K562 (cell line): ENCODE results near the gene CRB2. TPM values are rescaled to one million over a fixed set of nuclear protein-coding genes. Genes with fewer than 3 reads are reported as not detected.

Experiments used
- ATAC-seq: fragments of 200-7000 bp; cut with Tn5 transposase; 3 replicates; pipeline ENCODE4 v1.9.1; 2020; ENCODE audit warnings: moderate library complexity
- BruUV-seq: library from RNA; stranded (reverse); fragments of 400-500 nt; replicated peaks from 2 replicates; lab custom pipeline; 2021; lab: Mats Ljungman, UMichigan
- CTCF ChIA-PET: fragments of 300-600 bp; formaldehyde crosslinking; extraction: SDS; loops from one replicate; lab custom pipeline; 2021; ENCODE audit warnings: low intra/inter-chr PET ratio; lab: Yijun Ruan, JAX
- POLR2A ChIA-PET: fragments of 300-600, 350-650 bp; sonication (Branson Sonifier 250); formaldehyde crosslinking; extraction: SDS; loops from one replicate; lab custom pipeline; 2021; ENCODE audit warnings: antibody characterized with exemption, inconsistent platforms; lab: Yijun Ruan, JAX
- DNase-seq, 4 experiments: peaks; one replicate each; pipeline versions ENCODE4 v3.0.0 to v3.0.0-alpha.2; 2011 to 2018; ENCODE audit warnings: low spot score in 3 of 4, mixed read lengths in 3 of 4; ENCODE audit errors: extremely low read depth in 1 of 4
- FAIRE-seq: peaks from 2 replicates; lab custom pipeline; 2011; peaks lifted over from hg19 to GRCh38; lab: Jason Lieb, UNC
- H2AFZ ChIP-seq: 2 replicates; pipeline ENCODE4 v1.6.0; 2011; ENCODE audit warnings: low read depth, low read length, control low read depth, inconsistent platforms
- H3K27ac ChIP-seq: fragments of 200-600 bp; 3 replicates; pipeline ENCODE4 v1.8.0; 2011; ENCODE audit warnings: low read depth, mild to moderate bottlenecking, control low read depth, inconsistent platforms, low read length, moderate library complexity, mixed read lengths; ENCODE audit errors: extremely low read depth
- H3K27me3 ChIP-seq, 2 experiments: fragments of 300-600 bp in 1 of 2; 2 replicates in 1 of 2; 3 replicates in 1 of 2; pipeline versions ENCODE4 v1.6.0 to v1.8.0; 2011; ENCODE audit warnings: inconsistent platforms in 2 of 2, low read length in 2 of 2, mild to moderate bottlenecking in 1 of 2, mixed read lengths in 1 of 2, moderate library complexity in 1 of 2; ENCODE audit not compliant: control insufficient read depth in 2 of 2, insufficient read depth in 2 of 2
- H3K36me3 ChIP-seq: fragments of 300-600 bp; 3 replicates; pipeline ENCODE4 v1.8.0; 2011; ENCODE audit warnings: mild to moderate bottlenecking, low read length, inconsistent platforms; ENCODE audit not compliant: control insufficient read depth, insufficient read depth
- H3K4me1 ChIP-seq, 2 experiments: fragments of 200-600 bp in 1 of 2; replicated peaks in 1 of 2; 2 replicates in 1 of 2; 3 replicates in 1 of 2; pipeline versions ENCODE4 v1.5.1 to v1.8.0; 2011; ENCODE audit warnings: inconsistent platforms in 2 of 2, low read length in 2 of 2, mild to moderate bottlenecking in 1 of 2, mixed read lengths in 1 of 2, moderate library complexity in 1 of 2; ENCODE audit not compliant: control insufficient read depth in 2 of 2, insufficient read depth in 2 of 2
- H3K4me2 ChIP-seq: 2 replicates; pipeline ENCODE4 v1.6.1; 2011; ENCODE audit warnings: low read length, control low read depth, inconsistent platforms, mixed read lengths; ENCODE audit not compliant: insufficient read depth
- H3K4me3 ChIP-seq: fragments of 200-600 bp; sonication (generic), shearing (Covaris generic); 2 replicates; pipeline ENCODE4 v1.5.1; 2016; ENCODE audit warnings: control low read depth, inconsistent platforms
- H3K79me2 ChIP-seq: fragments of 200-600 bp; 3 replicates; pipeline ENCODE4 v1.8.0; 2011; ENCODE audit warnings: low read length, inconsistent platforms; ENCODE audit not compliant: control insufficient read depth, insufficient read depth
- H3K9ac ChIP-seq, 2 experiments: 2 replicates each; pipeline versions ENCODE4 v1.6.0 to v1.6.1; 2011; ENCODE audit warnings: low read depth in 2 of 2, low read length in 2 of 2, control low read depth in 1 of 2, inconsistent platforms in 1 of 2, mild to moderate bottlenecking in 1 of 2, mixed read lengths in 1 of 2; ENCODE audit not compliant: insufficient read depth in 1 of 2
- H3K9me1 ChIP-seq: one replicate; pipeline ENCODE4 v1.6.0; 2011; ENCODE audit warnings: inconsistent platforms, mild to moderate bottlenecking, low read length, moderate library complexity; ENCODE audit not compliant: control insufficient read depth, insufficient read depth
- H3K9me3 ChIP-seq: replicated peaks from 2 replicates; pipeline ENCODE4 v1.5.1; 2011; ENCODE audit warnings: low read depth, low read length, inconsistent platforms; ENCODE audit not compliant: control insufficient read depth, insufficient read depth
- H4K20me1 ChIP-seq: replicated peaks from 2 replicates; pipeline ENCODE4 v1.6.1; 2011; ENCODE audit warnings: low read length, inconsistent platforms, mixed read lengths; ENCODE audit not compliant: control insufficient read depth, insufficient read depth
- FOXJ2 ChIP-seq: fragments of 200-800 bp; sonication (Bioruptor generic); IDR thresholded peaks from 2 replicates; pipeline ENCODE4 v1.6.1; 2016; ENCODE audit warnings: missing genetic modification characterization, missing compliant biosample characterization
- GABPB2 ChIP-seq: fragments of 250-450 bp; sonication (Bioruptor Pico); conservative IDR thresholded peaks from 2 replicates; pipeline ENCODE4 v1.5.1; 2021; ENCODE audit warnings: mild to moderate bottlenecking
- HINFP ChIP-seq: fragments of 450-650 bp; conservative IDR thresholded peaks from 2 replicates; pipeline ENCODE4 v1.6.1; 2016; ENCODE audit warnings: missing genetic modification characterization, low read depth, mild to moderate bottlenecking, control low read depth, missing compliant biosample characterization
- RUNX1 ChIP-seq: sonication (generic); IDR thresholded peaks from 2 replicates; pipeline ENCODE4 v1.6.1; 2016; ENCODE audit warnings: antibody characterized with exemption, low read depth
- SPI1 ChIP-seq: IDR thresholded peaks from 2 replicates; pipeline ENCODE4 v1.6.1; 2011; ENCODE audit warnings: low read depth, low read length, control low read depth, borderline replicate concordance
- TEAD4 ChIP-seq, 2 experiments: sonication (generic) in 1 of 2; formaldehyde crosslinking in 1 of 2; IDR thresholded peaks; 2 replicates each; pipeline versions ENCODE4 v1.6.1 to v1.8.0; 2012 to 2022; ENCODE audit warnings: borderline replicate concordance in 1 of 2, inconsistent platforms in 1 of 2, low read length in 1 of 2, mild to moderate bottlenecking in 1 of 2, missing genetic modification reagents in 1 of 2
- TRIM25 ChIP-seq: fragments of 450-650 bp; IDR thresholded peaks from 2 replicates; pipeline ENCODE4 v1.7.0; 2016; ENCODE audit warnings: borderline replicate concordance
- ZC3H4 ChIP-seq: sonication (generic); formaldehyde crosslinking; IDR thresholded peaks from 2 replicates; pipeline ENCODE4 v1.9.0; 2021; ENCODE audit warnings: missing genetic modification reagents, borderline replicate concordance
- WGBS: fragments of 100-300 bp; shearing (Covaris generic); methylation state at CpG from one replicate; pipeline ENCODE4 v1.1.6; 2016; ENCODE audit warnings: low coverage, mixed read lengths; ENCODE audit not compliant: insufficient coverage; ENCODE audit errors: missing lambda C conversion rate; 5-methylcytosine and 5-hydroxymethylcytosine counted together
- in situ Hi-C: fragments of 300-500 bp; cut with MboI; formaldehyde crosslinking; loops from 4 replicates; pipeline ENCODE4 v1.15.0; 2018; ENCODE audit warnings: inconsistent platforms, mixed read lengths
- intact Hi-C: fragments of 100-400 bp; cut with micrococcal nuclease; formaldehyde crosslinking; loops from 2 replicates; pipeline ENCODE4 v1.14.2; 2022
- polyA plus RNA-seq, 8 experiments: library from polyadenylated mRNA; depleted of rRNA in 4 of 8; stranded (reverse) in 5 of 8; unstranded in 3 of 8; fragments of >200 nt; fragmentation: Nextera tagmentation in 2 of 8; fragmentation: Illumina TruSeq in 1 of 8; extraction: Ambion mirVana in 2 of 8; extraction: Trizol in 1 of 8; gene quantifications; 2 replicates each; pipeline versions ENCODE4 v1.2.1 to v1.2.3, GENCODE V29; 2011 to 2014; ENCODE audit warnings: inconsistent platforms in 1 of 8, missing spikeins in 1 of 8
- total RNA-seq, 7 experiments: library from RNA; depleted of rRNA in 6 of 7; stranded (reverse); fragments of >200 nt in 6 of 7; fragmentation: Illumina TruSeq in 2 of 7; extraction: Trizol in 2 of 7; gene quantifications; 2 replicates each; pipeline versions ENCODE4 v1.2.1 to v1.2.3, GENCODE V29; 2011 to 2021; ENCODE audit warnings: low replicate concordance in 1 of 7
- TF ChIP-seq, protein P1 (sequence below): fragments of 450-650 bp; IDR thresholded peaks from 2 replicates; pipeline ENCODE4 v1.6.1; 2016; ENCODE audit warnings: low read depth, mild to moderate bottlenecking, moderate library complexity
- TF ChIP-seq, protein P2 (sequence below): fragments of 450-650 bp; IDR thresholded peaks from 2 replicates; pipeline ENCODE4 v1.6.1; 2017; ENCODE audit warnings: antibody characterized with exemption
- TF ChIP-seq, protein P3 (sequence below): sonication (generic); formaldehyde crosslinking; IDR thresholded peaks from 2 replicates; pipeline ENCODE4 v1.8.1; 2023; ENCODE audit warnings: mild to moderate bottlenecking, missing genetic modification reagents

CRB2 gene
- total and polyA plus RNA-seq, 9 of the 15 experiments (the other 6 are each of a cell fraction or from before 2014, with no cell fraction given): 0.13 to 1.2 (median 0.25) TPM; not detected in 2

- DNase-seq: no peak
- H3K9ac ChIP-seq: peak overlapping the region; percentile 58 to 86; a peak in 2 of 4 replicates
- H3K4me3 ChIP-seq: no peak overlapping the region
- in situ Hi-C loops: loop anchor here (10.0 kb wide), 1 partner anchor 520 kb away; the partner anchor contains the start of gene PDCL
- POLR2A ChIA-PET: interaction anchor here (1.4 kb wide), 1 partner anchor 12 kb away, joined by 3 read pairs; no protein-coding TSS in a partner anchor
- 91% methylated on average over 9 of the region's 9 CpGs for WGBS
- H3K9me3 ChIP-seq: no peaks in the 10 kb centered on the region
- H3K27ac ChIP-seq: peak overlapping the region; percentile 76; the same call in 2 of the 3 replicates
- no peaks in the 10 kb centered on the region for H3K36me3 ChIP-seq
- FAIRE-seq: no peak
- H4K20me1 ChIP-seq: no peaks in the 10 kb centered on the region
- no TSS peak for BruUV-seq
- H3K4me1 ChIP-seq: peaks cover 36 to 48% of the 10 kb centered on the region in 2 experiments
- H3K4me2 ChIP-seq: no peak overlapping the region
- intact Hi-C loops: no loop called here
- H3K9me1 ChIP-seq: no peaks in the 10 kb centered on the region
- H3K27me3 ChIP-seq: no peaks in the 10 kb centered on the region
- CTCF ChIA-PET: interaction anchor here (1.0 kb wide), 1 partner anchor 263 kb away, joined by 4 read pairs; no protein-coding TSS in a partner anchor
- ATAC-seq: no peak
- no peaks in the 10 kb centered on the region for H3K79me2 ChIP-seq
- peak overlapping the region; percentile 93 for H2AFZ ChIP-seq
- no peak for TF ChIP-seq ZC3H4 (CRISPR knock-in tag)
- TF ChIP-seq SPI1: peak; percentile 55; the same call in 1 of the 2 replicates
- TF ChIP-seq, protein P1, sequence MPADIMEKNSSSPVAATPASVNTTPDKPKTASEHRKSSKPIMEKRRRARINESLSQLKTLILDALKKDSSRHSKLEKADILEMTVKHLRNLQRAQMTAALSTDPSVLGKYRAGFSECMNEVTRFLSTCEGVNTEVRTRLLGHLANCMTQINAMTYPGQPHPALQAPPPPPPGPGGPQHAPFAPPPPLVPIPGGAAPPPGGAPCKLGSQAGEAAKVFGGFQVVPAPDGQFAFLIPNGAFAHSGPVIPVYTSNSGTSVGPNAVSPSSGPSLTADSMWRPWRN: no peak
- TF ChIP-seq FOXJ2: no peak
- TF ChIP-seq, protein P2, sequence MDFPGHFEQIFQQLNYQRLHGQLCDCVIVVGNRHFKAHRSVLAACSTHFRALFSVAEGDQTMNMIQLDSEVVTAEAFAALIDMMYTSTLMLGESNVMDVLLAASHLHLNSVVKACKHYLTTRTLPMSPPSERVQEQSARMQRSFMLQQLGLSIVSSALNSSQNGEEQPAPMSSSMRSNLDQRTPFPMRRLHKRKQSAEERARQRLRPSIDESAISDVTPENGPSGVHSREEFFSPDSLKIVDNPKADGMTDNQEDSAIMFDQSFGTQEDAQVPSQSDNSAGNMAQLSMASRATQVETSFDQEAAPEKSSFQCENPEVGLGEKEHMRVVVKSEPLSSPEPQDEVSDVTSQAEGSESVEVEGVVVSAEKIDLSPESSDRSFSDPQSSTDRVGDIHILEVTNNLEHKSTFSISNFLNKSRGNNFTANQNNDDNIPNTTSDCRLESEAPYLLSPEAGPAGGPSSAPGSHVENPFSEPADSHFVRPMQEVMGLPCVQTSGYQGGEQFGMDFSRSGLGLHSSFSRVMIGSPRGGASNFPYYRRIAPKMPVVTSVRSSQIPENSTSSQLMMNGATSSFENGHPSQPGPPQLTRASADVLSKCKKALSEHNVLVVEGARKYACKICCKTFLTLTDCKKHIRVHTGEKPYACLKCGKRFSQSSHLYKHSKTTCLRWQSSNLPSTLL: no peak
- TF ChIP-seq TEAD4 (IDR thresholded peaks at IDR 0.05; ENCODE audit: low read length): no peak
- no peak for TF ChIP-seq TEAD4 (CRISPR knock-in tag; IDR thresholded peaks at IDR 0.05; ENCODE audit: borderline replicate concordance)
- TF ChIP-seq RUNX1: no peak
- no peak for TF ChIP-seq HINFP (tag)
- TF ChIP-seq, protein P3, sequence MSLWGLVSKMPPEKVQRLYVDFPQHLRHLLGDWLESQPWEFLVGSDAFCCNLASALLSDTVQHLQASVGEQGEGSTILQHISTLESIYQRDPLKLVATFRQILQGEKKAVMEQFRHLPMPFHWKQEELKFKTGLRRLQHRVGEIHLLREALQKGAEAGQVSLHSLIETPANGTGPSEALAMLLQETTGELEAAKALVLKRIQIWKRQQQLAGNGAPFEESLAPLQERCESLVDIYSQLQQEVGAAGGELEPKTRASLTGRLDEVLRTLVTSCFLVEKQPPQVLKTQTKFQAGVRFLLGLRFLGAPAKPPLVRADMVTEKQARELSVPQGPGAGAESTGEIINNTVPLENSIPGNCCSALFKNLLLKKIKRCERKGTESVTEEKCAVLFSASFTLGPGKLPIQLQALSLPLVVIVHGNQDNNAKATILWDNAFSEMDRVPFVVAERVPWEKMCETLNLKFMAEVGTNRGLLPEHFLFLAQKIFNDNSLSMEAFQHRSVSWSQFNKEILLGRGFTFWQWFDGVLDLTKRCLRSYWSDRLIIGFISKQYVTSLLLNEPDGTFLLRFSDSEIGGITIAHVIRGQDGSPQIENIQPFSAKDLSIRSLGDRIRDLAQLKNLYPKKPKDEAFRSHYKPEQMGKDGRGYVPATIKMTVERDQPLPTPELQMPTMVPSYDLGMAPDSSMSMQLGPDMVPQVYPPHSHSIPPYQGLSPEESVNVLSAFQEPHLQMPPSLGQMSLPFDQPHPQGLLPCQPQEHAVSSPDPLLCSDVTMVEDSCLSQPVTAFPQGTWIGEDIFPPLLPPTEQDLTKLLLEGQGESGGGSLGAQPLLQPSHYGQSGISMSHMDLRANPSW (CRISPR knock-in tag): no peak
- TF ChIP-seq TRIM25: no peak
- TF ChIP-seq GABPB2: no peak
Measured at GRCh38 chr9:123344192-123344949, 11.6 kb upstream of the CRB2 start.
